Lower lobe of right lung (tissue), 2 donors: ENCODE measurements around the gene COPE. TPM values are rescaled to one million over a fixed set of nuclear protein-coding genes. Genes with fewer than 3 reads are reported as not detected.

Experiments
- ATAC-seq, 2 donors: fragments of 200-7000 bp; cut with Tn5 transposase; one replicate each; pipeline ENCODE4 v1.9.1; 2020 to 2022; ENCODE audit warnings: mild to moderate bottlenecking in 2 of 2, moderate library complexity in 2 of 2
- DNase-seq: peaks from one replicate; pipeline ENCODE4 v3.0.0-alpha.2; 2020
- H3K27ac ChIP-seq: fragments of 200-600 bp; one replicate; pipeline ENCODE4 v1.8.0; 2022
- H3K27me3 ChIP-seq: fragments of 200-600 bp; one replicate; pipeline ENCODE4 v1.8.0; 2022; ENCODE audit warnings: low read depth
- H3K36me3 ChIP-seq: fragments of 200-600 bp; one replicate; pipeline ENCODE4 v1.8.0; 2022; ENCODE audit warnings: mild to moderate bottlenecking
- H3K4me1 ChIP-seq: fragments of 200-600 bp; one replicate; pipeline ENCODE4 v1.8.0; 2022
- H3K4me3 ChIP-seq: fragments of 200-600 bp; one replicate; pipeline ENCODE4 v1.8.0; 2022; ENCODE audit warnings: mild to moderate bottlenecking
- H3K9me3 ChIP-seq: fragments of 200-600 bp; one replicate; pipeline ENCODE4 v1.8.0; 2022
- CTCF ChIP-seq: fragments of 200-600 bp; IDR thresholded peaks from one replicate; pipeline ENCODE4 v1.8.0; 2022; ENCODE audit warnings: antibody characterized with exemption, mild to moderate bottlenecking
- intact Hi-C: fragments of 100-400 bp; cut with DNase I; formaldehyde crosslinking; loops from one replicate; pipeline ENCODE4 v1.11.0; 2022
- total RNA-seq: library from RNA; stranded (reverse); fragmentation: NEBNext Ultra II Directional; extraction: Animal tissue kit (Norgen Biotek cat#: 25700); gene quantifications from one replicate; pipeline ENCODE4 v1.2.1, GENCODE V29; 2021
- donor health status: DM: no; HTN: yes; CAD: no; lungs with severe emphysema.

COPE gene
- total RNA-seq, 1 donor from 2014 or later = 145 TPM

DNA sequence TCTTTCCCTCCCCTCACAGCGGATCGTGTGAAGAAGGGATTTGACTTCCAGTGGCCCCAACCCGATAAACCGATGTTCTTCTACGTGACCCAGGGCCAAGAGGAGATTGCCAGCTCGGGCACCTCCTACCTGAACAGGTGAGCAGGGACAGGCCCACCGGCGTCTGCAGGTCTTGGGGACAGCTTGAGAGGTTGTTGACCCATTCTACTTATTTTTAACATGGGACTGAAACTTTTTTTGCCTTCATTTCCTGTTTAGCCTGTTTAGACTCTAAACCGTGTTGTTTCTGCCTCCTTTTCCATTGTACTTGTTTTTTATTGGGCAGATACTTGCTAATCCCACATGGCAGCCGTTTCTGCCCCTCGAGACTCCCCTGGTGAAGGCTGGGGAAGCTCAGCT is 58.9 kb downstream of the COPE start:
- H3K4me3 ChIP-seq = no peak overlapping the region
- peaks cover 6% of the 10 kb centered on the region for H3K4me1 ChIP-seq
- no peak for DNase-seq
- TF ChIP-seq CTCF = no peak
- intact Hi-C loops = no loop called here
- H3K9me3 ChIP-seq = no peaks in the 10 kb centered on the region
- H3K27me3 ChIP-seq = no peaks in the 10 kb centered on the region
- ATAC-seq = no peak
- peaks cover 100% of the 10 kb centered on the region for H3K36me3 ChIP-seq
- peak overlapping the region; percentile 24 for H3K27ac ChIP-seq

DNA sequence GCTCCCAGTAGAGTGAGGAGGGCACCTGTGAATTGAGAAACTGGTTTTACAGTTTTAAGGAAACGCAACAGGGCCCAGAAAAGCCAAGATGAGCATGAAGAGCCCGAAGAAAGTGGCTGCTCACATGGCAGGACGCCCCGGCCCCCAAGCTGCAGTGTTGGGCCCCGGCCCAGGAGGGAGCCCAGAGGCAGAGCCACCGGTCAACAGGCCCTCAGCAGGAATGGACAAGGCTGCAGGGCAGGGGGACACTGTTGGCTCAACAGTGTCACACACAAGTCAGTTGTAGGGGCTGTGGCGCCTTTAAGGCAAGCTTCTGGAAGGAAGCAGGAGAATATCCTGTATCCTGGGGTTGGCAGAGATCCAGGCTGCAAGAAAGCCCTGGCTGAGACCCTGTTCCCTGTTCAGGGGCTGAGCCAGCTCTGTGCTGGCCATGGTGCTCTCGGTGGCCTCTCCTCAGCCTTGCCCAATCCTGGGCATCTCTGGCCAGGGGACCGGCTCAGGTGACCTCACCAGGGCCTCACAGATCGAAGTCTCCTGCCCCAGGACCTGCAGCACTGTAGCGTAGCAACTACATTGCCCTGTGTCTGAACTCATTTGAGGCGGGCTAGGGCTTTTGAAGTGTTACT is 59.4 kb downstream of the COPE start:
- Histone ChIP-seq H3K4me3 (no peak overlapping the region), H3K4me1 (peaks cover 6% of the 10 kb centered on the region), H3K36me3 (peaks cover 100% of the 10 kb centered on the region), H3K27me3 (no peaks in the 10 kb centered on the region), H3K27ac (peak overlapping the region; percentile 24), H3K9me3 (no peaks in the 10 kb centered on the region)
- intact Hi-C loops = no loop called here
- TF ChIP-seq CTCF = no peak
- no peak for ATAC-seq
- peak; percentile 36 for DNase-seq

- no peak for TF ChIP-seq CTCF
- peaks cover 6% of the 10 kb centered on the region for H3K4me1 ChIP-seq
- intact Hi-C loops = no loop called here
- H3K9me3 ChIP-seq = no peaks in the 10 kb centered on the region
- no peak overlapping the region for H3K4me3 ChIP-seq
- no peaks in the 10 kb centered on the region for H3K27me3 ChIP-seq
- H3K36me3 ChIP-seq = peaks cover 100% of the 10 kb centered on the region
- ATAC-seq (no peak), DNase-seq (no peak)
- H3K27ac ChIP-seq = no peak overlapping the region
Observed at GRCh38 chr19:18858906-18859646, 60.1 kb downstream of the COPE start.

- Histone ChIP-seq H3K4me1 (peaks cover 6% of the 10 kb centered on the region), H3K36me3 (peaks cover 100% of the 10 kb centered on the region), H3K27me3 (no peaks in the 10 kb centered on the region), H3K4me3 (no peak overlapping the region), H3K27ac (no peak overlapping the region), H3K9me3 (no peaks in the 10 kb centered on the region)
- intact Hi-C loops = no loop called here
- no peak for TF ChIP-seq CTCF
- ATAC-seq (no peak), DNase-seq (no peak)
Observed at GRCh38 chr19:18857223-18857622, 62.0 kb downstream of the COPE start.

- ATAC-seq (no peak), DNase-seq (no peak)
- Histone ChIP-seq H3K27ac (no peak overlapping the region), H3K27me3 (no peaks in the 10 kb centered on the region), H3K4me3 (no peak overlapping the region), H3K4me1 (peaks cover 6% of the 10 kb centered on the region), H3K36me3 (peaks cover 100% of the 10 kb centered on the region), H3K9me3 (no peaks in the 10 kb centered on the region)
- intact Hi-C loops = no loop called here
- no peak for TF ChIP-seq CTCF
Observed at GRCh38 chr19:18856385-18857126, 62.6 kb downstream of the COPE start.
